ENCODE results near the gene PAWR. TPM values are rescaled to one million over a fixed set of nuclear protein-coding genes. Genes with fewer than 3 reads are reported as not detected.
A peak's percentile ranks its signal among the peaks of the same experiment; 100 is the strongest.

Gene PAWR
- total RNA-seq, 2 donors from 2014 or later = 78.9 to 104 TPM

GRCh38 chr12:79560225-79560889 is 130.4 kb downstream of the PAWR start:
- no peaks in the 10 kb centered on the region for H3K27me3 ChIP-seq (replicated peaks; ENCODE audit: insufficient read depth)
- no peaks in the 10 kb centered on the region for H3K9me3 ChIP-seq
- no peaks in the 10 kb centered on the region for H3K36me3 ChIP-seq
- TF ChIP-seq, protein P1, sequence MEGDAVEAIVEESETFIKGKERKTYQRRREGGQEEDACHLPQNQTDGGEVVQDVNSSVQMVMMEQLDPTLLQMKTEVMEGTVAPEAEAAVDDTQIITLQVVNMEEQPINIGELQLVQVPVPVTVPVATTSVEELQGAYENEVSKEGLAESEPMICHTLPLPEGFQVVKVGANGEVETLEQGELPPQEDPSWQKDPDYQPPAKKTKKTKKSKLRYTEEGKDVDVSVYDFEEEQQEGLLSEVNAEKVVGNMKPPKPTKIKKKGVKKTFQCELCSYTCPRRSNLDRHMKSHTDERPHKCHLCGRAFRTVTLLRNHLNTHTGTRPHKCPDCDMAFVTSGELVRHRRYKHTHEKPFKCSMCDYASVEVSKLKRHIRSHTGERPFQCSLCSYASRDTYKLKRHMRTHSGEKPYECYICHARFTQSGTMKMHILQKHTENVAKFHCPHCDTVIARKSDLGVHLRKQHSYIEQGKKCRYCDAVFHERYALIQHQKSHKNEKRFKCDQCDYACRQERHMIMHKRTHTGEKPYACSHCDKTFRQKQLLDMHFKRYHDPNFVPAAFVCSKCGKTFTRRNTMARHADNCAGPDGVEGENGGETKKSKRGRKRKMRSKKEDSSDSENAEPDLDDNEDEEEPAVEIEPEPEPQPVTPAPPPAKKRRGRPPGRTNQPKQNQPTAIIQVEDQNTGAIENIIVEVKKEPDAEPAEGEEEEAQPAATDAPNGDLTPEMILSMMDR (IDR thresholded peaks at IDR 0.05) = no peak
- no peak for ATAC-seq (ENCODE audit: insufficient number of reproducible peaks, low FRiP score, low read depth)
- peaks cover 41 to 55% of the 10 kb centered on the region in 2 donors for H3K4me1 ChIP-seq (ENCODE audit: control insufficient read depth in 1 of 2, low read depth in 2 of 2)
- DNase-seq (ENCODE audit: low spot score) = no peak
- H3K4me3 ChIP-seq = no peak overlapping the region
- peak overlapping the region; percentile 48 to 67 for H3K27ac ChIP-seq

- DNase-seq (ENCODE audit: low spot score) (no peak), ATAC-seq (ENCODE audit: insufficient number of reproducible peaks, low FRiP score, low read depth) (no peak)
- TF ChIP-seq, protein P1 (IDR thresholded peaks at IDR 0.05) = no peak
- peak overlapping the region; percentile 48 to 67 for H3K27ac ChIP-seq
- H3K9me3 ChIP-seq = no peaks in the 10 kb centered on the region
- no peak overlapping the region for H3K4me3 ChIP-seq
- peaks cover 41 to 60% of the 10 kb centered on the region in 2 donors for H3K4me1 ChIP-seq (ENCODE audit: control insufficient read depth in 1 of 2, low read depth in 2 of 2)
- H3K36me3 ChIP-seq = no peaks in the 10 kb centered on the region
- no peaks in the 10 kb centered on the region for H3K27me3 ChIP-seq (replicated peaks; ENCODE audit: insufficient read depth)
Measured at GRCh38 chr12:79559591-79559990, 131.2 kb downstream of the PAWR start.

- TF ChIP-seq, protein P1 (IDR thresholded peaks at IDR 0.05) = no peak
- DNase-seq (ENCODE audit: low spot score) (no peak), ATAC-seq (ENCODE audit: insufficient number of reproducible peaks, low FRiP score, low read depth) (no peak)
- Histone ChIP-seq H3K36me3 (no peaks in the 10 kb centered on the region), H3K4me3 (peak overlapping the region; percentile 21), H3K27ac (peak overlapping the region; percentile 48 to 67), H3K27me3 (replicated peaks; ENCODE audit: insufficient read depth) (no peaks in the 10 kb centered on the region), H3K9me3 (no peaks in the 10 kb centered on the region), H3K4me1 (ENCODE audit: control insufficient read depth in 1 of 2, low read depth in 2 of 2) (peaks cover 41 to 65% of the 10 kb centered on the region in 2 donors)
Measured at GRCh38 chr12:79558924-79559469, 131.8 kb downstream of the PAWR start.

DNA sequence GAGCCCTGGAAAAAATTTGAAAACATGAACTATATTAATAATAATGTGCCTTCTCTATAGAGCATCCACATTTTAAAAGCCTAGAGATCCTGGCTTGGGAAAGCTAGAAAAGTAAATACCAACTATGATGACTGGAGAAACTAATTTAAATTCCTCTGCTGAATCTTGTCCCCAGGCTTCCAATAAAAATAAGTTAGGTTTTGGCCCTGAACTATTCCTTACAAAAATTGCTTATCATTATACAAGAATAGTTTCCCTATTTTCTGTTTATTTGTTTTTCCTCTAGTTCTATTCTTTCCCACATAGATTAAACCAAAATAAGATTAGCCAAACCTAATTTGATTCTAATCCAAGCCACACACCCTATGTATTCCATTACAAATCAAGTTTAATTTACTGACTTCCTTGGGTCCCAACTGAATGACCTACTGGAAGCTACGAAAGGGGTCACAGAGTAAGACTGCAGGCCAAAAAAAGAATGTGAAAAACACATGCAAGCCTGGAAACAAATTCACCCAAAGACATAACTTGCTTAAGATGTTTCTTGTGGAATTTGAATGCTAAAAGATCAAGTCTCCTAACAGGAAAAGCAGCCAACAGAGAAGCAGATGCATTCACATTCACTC is 133.0 kb downstream of the PAWR start:
- DNase-seq (ENCODE audit: low spot score) = no peak
- no peaks in the 10 kb centered on the region for H3K27me3 ChIP-seq (replicated peaks; ENCODE audit: insufficient read depth)
- no peaks in the 10 kb centered on the region for H3K9me3 ChIP-seq
- H3K4me3 ChIP-seq = no peak overlapping the region
- ATAC-seq (ENCODE audit: insufficient number of reproducible peaks, low FRiP score, low read depth) = no peak
- peaks cover 42 to 72% of the 10 kb centered on the region in 2 donors for H3K4me1 ChIP-seq (ENCODE audit: control insufficient read depth in 1 of 2, low read depth in 2 of 2)
- TF ChIP-seq, protein P1 (IDR thresholded peaks at IDR 0.05) = no peak
- no peaks in the 10 kb centered on the region for H3K36me3 ChIP-seq
- peak overlapping the region; percentile 48 to 67 for H3K27ac ChIP-seq
